WI38 (cell line): ENCODE data around the gene GP1BA.

Experiments
- H3K4me3 ChIP-seq: 2 replicates; pipeline ENCODE4 v1.5.1; 2011; ENCODE audit warnings: low read depth, mild to moderate bottlenecking, control low read depth, low read length
- CTCF ChIP-seq: IDR thresholded peaks from 2 replicates; pipeline ENCODE4 v1.5.1; 2012; ENCODE audit warnings: low read depth, mild to moderate bottlenecking, control low read depth, low read length

GP1BA gene

GRCh38 chr17:4945944-4946280, 13.8 kb downstream of the GP1BA start:
- H3K4me3 ChIP-seq, result peak overlapping the region; percentile 93
- TF ChIP-seq CTCF, result no peak

- TF ChIP-seq CTCF, result no peak
- H3K4me3 ChIP-seq, result peak overlapping the region; percentile 93
Observed at GRCh38 chr17:4946312-4946976, 14.4 kb downstream of the GP1BA start.

- H3K4me3 ChIP-seq, result peak overlapping the region; percentile 93
- TF ChIP-seq CTCF, result no peak
Observed at GRCh38 chr17:4947010-4947410, 14.9 kb downstream of the GP1BA start.

- peak overlapping the region; percentile 93 for H3K4me3 ChIP-seq
- TF ChIP-seq CTCF, result no peak
Observed at GRCh38 chr17:4947411-4948165, 15.5 kb downstream of the GP1BA start.

- no peak for TF ChIP-seq CTCF
- peak within 1 kb of the TSS; percentile 93 for H3K4me3 ChIP-seq
Observed at GRCh38 chr17:4948166-4948930, 16.3 kb downstream of the GP1BA start, which contains the start of gene PFN1. Gene PFN1 (minus strand): TSS chr17:4948530. CDS start chr17:4948394, 136 bp downstream.

GRCh38 chr17:4948931-4949320, 16.8 kb downstream of the GP1BA start:
- no peak for TF ChIP-seq CTCF

More at GRCh38 chr17:4948931-4949320, 16.8 kb downstream of the GP1BA start:
- H3K4me3 ChIP-seq, result peak overlapping the region; percentile 93
